HepG2 (cell line): ENCODE measurements around the gene ANAPC2. TPM values are rescaled to one million over a fixed set of nuclear protein-coding genes. Genes with fewer than 3 reads are reported as not detected.
A peak's percentile ranks its signal among the peaks of the same experiment; 100 is the strongest.

Source experiments
- DMAP1 ChIP-seq: IDR thresholded peaks from 2 replicates; pipeline ENCODE4 v1.6.1; 2016
- DRAP1 ChIP-seq: IDR thresholded peaks from 2 replicates; pipeline ENCODE4 v1.6.1; 2016; ENCODE audit warnings: missing genetic modification reagents, missing compliant biosample characterization
- RNF219 ChIP-seq: sonication (generic); formaldehyde crosslinking; IDR thresholded peaks from 2 replicates; pipeline ENCODE4 v1.5.0; 2020; ENCODE audit warnings: mild to moderate bottlenecking, missing genetic modification reagents
- STAG1 ChIP-seq: sonication (generic); formaldehyde crosslinking; IDR thresholded peaks from 2 replicates; pipeline ENCODE4 v1.4.0; 2020; ENCODE audit warnings: missing genetic modification reagents
- ZMAT3 ChIP-seq: sonication (generic); formaldehyde crosslinking; conservative IDR thresholded peaks from 2 replicates; pipeline ENCODE4 v1.7.0; 2021; ENCODE audit warnings: missing genetic modification reagents
- ZNF318 ChIP-seq: sonication (generic); formaldehyde crosslinking; IDR thresholded peaks from 2 replicates; pipeline ENCODE4 v1.4.0; 2020; ENCODE audit warnings: mild to moderate bottlenecking, missing genetic modification reagents
- ZSCAN21 ChIP-seq: sonication (generic); formaldehyde crosslinking; IDR thresholded peaks from 2 replicates; pipeline ENCODE4 v1.8.0; 2022; ENCODE audit warnings: mild to moderate bottlenecking, missing genetic modification reagents, moderate library complexity, borderline replicate concordance
- polyA plus RNA-seq, 8 experiments: library from polyadenylated mRNA; depleted of rRNA in 3 of 8; stranded (reverse) in 7 of 8; unstranded in 1 of 8; fragments of >200 nt; fragmentation: Illumina TruSeq in 4 of 8; extraction: Trizol in 4 of 8; gene quantifications; 2 replicates each; pipeline versions ENCODE4 v1.2.1 to v1.2.3, GENCODE V29; 2011 to 2016; ENCODE audit warnings: low read depth in 4 of 8, missing spikeins in 1 of 8, mixed read lengths in 1 of 8; ENCODE audit not compliant: insufficient read depth in 1 of 8
- total RNA-seq, 5 experiments: library from RNA; depleted of rRNA; stranded (reverse); fragments of >200 nt; fragmentation: Illumina TruSeq; extraction: Trizol; gene quantifications; 2 replicates each; pipeline ENCODE4 v1.2.3, GENCODE V29; 2016; ENCODE audit warnings: low read depth in 1 of 5
- TF ChIP-seq, protein P1 (sequence below): sonication (generic); formaldehyde crosslinking; IDR thresholded peaks from 2 replicates; pipeline ENCODE4 v1.4.0; 2020; ENCODE audit warnings: missing genetic modification reagents
- TF ChIP-seq, protein P2 (sequence below): sonication (generic); formaldehyde crosslinking; IDR thresholded peaks from 2 replicates; pipeline ENCODE4 v1.4.0; 2020; ENCODE audit warnings: missing genetic modification reagents

Gene ANAPC2
- total and polyA plus RNA-seq, 2 of the 13 experiments (the other 11 are each of a cell fraction or from before 2014, with no cell fraction given): 12.3 to 15.4 TPM

GRCh38 chr9:137229903-137230704 lies 41.7 kb upstream of the ANAPC2 start (continued):
- no peak for TF ChIP-seq ZNF318 (CRISPR knock-in tag)
- TF ChIP-seq RNF219 (CRISPR knock-in tag): no peak
- TF ChIP-seq DRAP1 (CRISPR knock-in tag): peak; percentile 35; the same call in 1 of the 2 replicates
- peak; percentile 81 for TF ChIP-seq ZSCAN21 (CRISPR knock-in tag)
- TF ChIP-seq DMAP1 (CRISPR knock-in tag): no peak
- peak; percentile 46; the same call in 1 of the 2 replicates for TF ChIP-seq ZMAT3
- TF ChIP-seq STAG1: no peak
- TF ChIP-seq, protein P1, sequence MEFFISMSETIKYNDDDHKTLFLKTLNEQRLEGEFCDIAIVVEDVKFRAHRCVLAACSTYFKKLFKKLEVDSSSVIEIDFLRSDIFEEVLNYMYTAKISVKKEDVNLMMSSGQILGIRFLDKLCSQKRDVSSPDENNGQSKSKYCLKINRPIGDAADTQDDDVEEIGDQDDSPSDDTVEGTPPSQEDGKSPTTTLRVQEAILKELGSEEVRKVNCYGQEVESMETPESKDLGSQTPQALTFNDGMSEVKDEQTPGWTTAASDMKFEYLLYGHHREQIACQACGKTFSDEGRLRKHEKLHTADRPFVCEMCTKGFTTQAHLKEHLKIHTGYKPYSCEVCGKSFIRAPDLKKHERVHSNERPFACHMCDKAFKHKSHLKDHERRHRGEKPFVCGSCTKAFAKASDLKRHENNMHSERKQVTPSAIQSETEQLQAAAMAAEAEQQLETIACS (CRISPR knock-in tag): 0 out of 2 replicates have a peak, but pooled peaks have one; percentile 35
- TF ChIP-seq, protein P2, sequence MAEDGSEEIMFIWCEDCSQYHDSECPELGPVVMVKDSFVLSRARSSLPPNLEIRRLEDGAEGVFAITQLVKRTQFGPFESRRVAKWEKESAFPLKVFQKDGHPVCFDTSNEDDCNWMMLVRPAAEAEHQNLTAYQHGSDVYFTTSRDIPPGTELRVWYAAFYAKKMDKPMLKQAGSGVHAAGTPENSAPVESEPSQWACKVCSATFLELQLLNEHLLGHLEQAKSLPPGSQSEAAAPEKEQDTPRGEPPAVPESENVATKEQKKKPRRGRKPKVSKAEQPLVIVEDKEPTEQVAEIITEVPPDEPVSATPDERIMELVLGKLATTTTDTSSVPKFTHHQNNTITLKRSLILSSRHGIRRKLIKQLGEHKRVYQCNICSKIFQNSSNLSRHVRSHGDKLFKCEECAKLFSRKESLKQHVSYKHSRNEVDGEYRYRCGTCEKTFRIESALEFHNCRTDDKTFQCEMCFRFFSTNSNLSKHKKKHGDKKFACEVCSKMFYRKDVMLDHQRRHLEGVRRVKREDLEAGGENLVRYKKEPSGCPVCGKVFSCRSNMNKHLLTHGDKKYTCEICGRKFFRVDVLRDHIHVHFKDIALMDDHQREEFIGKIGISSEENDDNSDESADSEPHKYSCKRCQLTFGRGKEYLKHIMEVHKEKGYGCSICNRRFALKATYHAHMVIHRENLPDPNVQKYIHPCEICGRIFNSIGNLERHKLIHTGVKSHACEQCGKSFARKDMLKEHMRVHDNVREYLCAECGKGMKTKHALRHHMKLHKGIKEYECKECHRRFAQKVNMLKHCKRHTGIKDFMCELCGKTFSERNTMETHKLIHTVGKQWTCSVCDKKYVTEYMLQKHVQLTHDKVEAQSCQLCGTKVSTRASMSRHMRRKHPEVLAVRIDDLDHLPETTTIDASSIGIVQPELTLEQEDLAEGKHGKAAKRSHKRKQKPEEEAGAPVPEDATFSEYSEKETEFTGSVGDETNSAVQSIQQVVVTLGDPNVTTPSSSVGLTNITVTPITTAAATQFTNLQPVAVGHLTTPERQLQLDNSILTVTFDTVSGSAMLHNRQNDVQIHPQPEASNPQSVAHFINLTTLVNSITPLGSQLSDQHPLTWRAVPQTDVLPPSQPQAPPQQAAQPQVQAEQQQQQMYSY (CRISPR knock-in tag): no peak
